OCI-LY1 (cell line): ENCODE results near the gene ADGB.

Experiments used
- H2AFZ ChIP-seq: fragments of 200-600 bp; sonication (generic), shearing (Covaris generic); 2 replicates; pipeline ENCODE4 v1.6.0; 2014; ENCODE audit warnings: antibody characterized with exemption, mild to moderate bottlenecking, low read length
- H3F3A ChIP-seq: fragments of 200-600 bp; sonication (generic), shearing (Covaris generic); 2 replicates; pipeline ENCODE4 v1.6.0; 2014; ENCODE audit warnings: mild to moderate bottlenecking, antibody characterized with exemption, low read length, moderate library complexity; ENCODE audit not compliant: insufficient read depth
- H3K27ac ChIP-seq: fragments of 200-600 bp; sonication (generic); 2 replicates; pipeline ENCODE4 v1.5.1; 2014; ENCODE audit warnings: low read length, mixed run types, mild to moderate bottlenecking, low read depth; ENCODE audit not compliant: poor library complexity, severe bottlenecking
- H3K27me3 ChIP-seq: fragments of 200-600 bp; sonication (generic); 2 replicates; pipeline ENCODE4 v1.6.0; 2014; ENCODE audit warnings: antibody characterized with exemption, mild to moderate bottlenecking, low read length, moderate library complexity; ENCODE audit not compliant: insufficient read depth
- H3K36me3 ChIP-seq: fragments of 200-600 bp; sonication (generic); 2 replicates; pipeline ENCODE4 v1.6.1; 2014; ENCODE audit warnings: mild to moderate bottlenecking, antibody characterized with exemption, low read length, moderate library complexity, mixed read lengths; ENCODE audit not compliant: insufficient read depth
- H3K4me1 ChIP-seq: fragments of 200-600 bp; sonication (generic); 2 replicates; pipeline ENCODE4 v1.5.1; 2014; ENCODE audit warnings: mild to moderate bottlenecking, low read length, moderate library complexity; ENCODE audit not compliant: insufficient read depth, severe bottlenecking
- H3K4me2 ChIP-seq: fragments of 200-600 bp; sonication (generic), shearing (Covaris generic); 2 replicates; pipeline ENCODE4 v1.6.1; 2014; ENCODE audit warnings: low read length
- H3K4me3 ChIP-seq: fragments of 200-600 bp; sonication (generic); 2 replicates; pipeline ENCODE4 v1.5.1; 2014; ENCODE audit warnings: low read length, low read depth, mild to moderate bottlenecking, mixed read lengths; ENCODE audit not compliant: poor library complexity, severe bottlenecking
- H3K79me2 ChIP-seq: fragments of 200-600 bp; shearing (Covaris generic); 2 replicates; pipeline ENCODE4 v1.6.1; 2016; ENCODE audit warnings: mixed run types, low read length, mixed read lengths; ENCODE audit not compliant: insufficient read depth
- H3K9ac ChIP-seq: fragments of 200-600 bp; sonication (generic), shearing (Covaris generic); 2 replicates; pipeline ENCODE4 v1.6.1; 2014; ENCODE audit warnings: mild to moderate bottlenecking, low read length, mixed read lengths
- H3K9me2 ChIP-seq: fragments of 200-600 bp; sonication (generic), shearing (Covaris generic); 2 replicates; pipeline ENCODE4 v1.6.1; 2014; ENCODE audit warnings: low read depth, mild to moderate bottlenecking, low read length, mixed read lengths
- H3K9me3 ChIP-seq: fragments of 200-600 bp; shearing (Covaris generic); 2 replicates; pipeline ENCODE4 v1.6.1; 2014; ENCODE audit warnings: low read length, mixed read lengths
- H4K20me1 ChIP-seq: fragments of 200-600 bp; sonication (generic), shearing (Covaris generic); 2 replicates; pipeline ENCODE4 v1.6.0; 2016; ENCODE audit warnings: mild to moderate bottlenecking, low read length; ENCODE audit not compliant: insufficient read depth
- CTCF ChIP-seq: fragments of 200-600 bp; sonication (generic), shearing (Covaris generic); IDR thresholded peaks from 2 replicates; pipeline ENCODE4 v1.5.1; 2017; ENCODE audit warnings: mild to moderate bottlenecking, antibody characterized with exemption, low read length, moderate library complexity, mixed read lengths
- EZH2 ChIP-seq: fragments of 200-600 bp; sonication (generic), shearing (Covaris generic); IDR thresholded peaks from 2 replicates; pipeline ENCODE4 v1.8.0; 2017; ENCODE audit warnings: borderline replicate concordance, mixed run types, mild to moderate bottlenecking, antibody characterized with exemption, low read length, moderate library complexity, mixed read lengths

The ADGB gene

GRCh38 chr6:146827216-146827928 lies 228.6 kb downstream of the ADGB start:
- no peak overlapping the region for H3K4me2 ChIP-seq
- no peaks in the 10 kb centered on the region for H3K4me1 ChIP-seq
- H3K4me3 ChIP-seq, result no peak overlapping the region
- no peak overlapping the region for H3K9ac ChIP-seq
- H2AFZ ChIP-seq, result no peak overlapping the region
- no peaks in the 10 kb centered on the region for H3K9me3 ChIP-seq
- H4K20me1 ChIP-seq, result no peaks in the 10 kb centered on the region
- no peaks in the 10 kb centered on the region for H3K9me2 ChIP-seq
- no peak overlapping the region for H3K27ac ChIP-seq
- no peaks in the 10 kb centered on the region for H3K36me3 ChIP-seq
- H3F3A ChIP-seq, result no peaks in the 10 kb centered on the region
- no peaks in the 10 kb centered on the region for H3K27me3 ChIP-seq
- TF ChIP-seq EZH2 (no peak), CTCF (no peak)
- H3K79me2 ChIP-seq, result no peaks in the 10 kb centered on the region

- no peak overlapping the region for H3K4me2 ChIP-seq
- no peak overlapping the region for H3K27ac ChIP-seq
- H3F3A ChIP-seq, result no peaks in the 10 kb centered on the region
- no peaks in the 10 kb centered on the region for H3K36me3 ChIP-seq
- H3K9me2 ChIP-seq, result no peaks in the 10 kb centered on the region
- H2AFZ ChIP-seq, result no peak overlapping the region
- H3K9me3 ChIP-seq, result no peaks in the 10 kb centered on the region
- H3K4me1 ChIP-seq, result no peaks in the 10 kb centered on the region
- H3K79me2 ChIP-seq, result no peaks in the 10 kb centered on the region
- no peak for TF ChIP-seq CTCF
- no peak for TF ChIP-seq EZH2
- H3K27me3 ChIP-seq, result no peaks in the 10 kb centered on the region
- no peak overlapping the region for H3K4me3 ChIP-seq
- H3K9ac ChIP-seq, result no peak overlapping the region
- no peaks in the 10 kb centered on the region for H4K20me1 ChIP-seq
These were observed 231.2 kb downstream of the ADGB start for GRCh38 chr6:146829792-146830565.

- H3K4me1 ChIP-seq, result no peaks in the 10 kb centered on the region
- no peaks in the 10 kb centered on the region for H4K20me1 ChIP-seq
- no peaks in the 10 kb centered on the region for H3K27me3 ChIP-seq
- H2AFZ ChIP-seq, result no peak overlapping the region
- H3K9me2 ChIP-seq, result no peaks in the 10 kb centered on the region
- no peaks in the 10 kb centered on the region for H3F3A ChIP-seq
- H3K27ac ChIP-seq, result no peak overlapping the region
- H3K36me3 ChIP-seq, result no peaks in the 10 kb centered on the region
- no peak overlapping the region for H3K9ac ChIP-seq
- no peaks in the 10 kb centered on the region for H3K9me3 ChIP-seq
- TF ChIP-seq CTCF (no peak), EZH2 (no peak)
- no peak overlapping the region for H3K4me2 ChIP-seq
- H3K4me3 ChIP-seq, result no peak overlapping the region
- H3K79me2 ChIP-seq, result no peaks in the 10 kb centered on the region
These were observed 234.4 kb downstream of the ADGB start for GRCh38 chr6:146833157-146833556.
